ENCODE measurements around the gene EPHA8. TPM values are rescaled to one million over a fixed set of nuclear protein-coding genes. Genes with fewer than 3 reads are reported as not detected.

Gene EPHA8
- total and polyA plus RNA-seq, 9 of the 15 experiments (the other 6 are each of a cell fraction or from before 2014, with no cell fraction given): not detected

- TF ChIP-seq IRF1 (CRISPR knock-in tag; IDR thresholded peaks at IDR 0.05; ENCODE audit: borderline replicate concordance) (no peak), IRF2 (CRISPR knock-in tag; IDR thresholded peaks at IDR 0.05) (no peak), RNF2 (IDR thresholded peaks at IDR 0.05) (no peak), RCOR1 (IDR thresholded peaks at IDR 0.05; ENCODE audit: borderline replicate concordance in 1 of 2, low read depth in 2 of 2, low read length in 2 of 2) (0 out of 4 replicates have a peak, but pooled peaks of 1 of the 2 experiments have one; percentile 37), DEAF1 (CRISPR knock-in tag; IDR thresholded peaks at IDR 0.05) (peak; percentile 94), KLF13 (tag; IDR thresholded peaks at IDR 0.05; ENCODE audit: borderline replicate concordance, low read depth) (peak; percentile 100), ZNF639 (CRISPR knock-in tag; conservative IDR thresholded peaks at IDR 0.05 in 1 of 2, IDR thresholded peaks at IDR 0.05 in 1 of 2) (no peak), TAF15 (IDR thresholded peaks at IDR 0.05; ENCODE audit: low read depth, low read length) (no peak), CREM (IDR thresholded peaks at IDR 0.05; ENCODE audit: low read depth) (0 out of 2 replicates have a peak, but pooled peaks have one; percentile 8), FOXO4 (CRISPR knock-in tag; IDR thresholded peaks at IDR 0.05) (no peak), SP1 (CRISPR knock-in tag; IDR thresholded peaks at IDR 0.05) (peak; percentile 96), ZNF224 (CRISPR knock-in tag; IDR thresholded peaks at IDR 0.05) (no peak), SMC3 (conservative IDR thresholded peaks at IDR 0.05; ENCODE audit: insufficient read depth, low read depth, low read length) (peak; percentile 98), VEZF1 (CRISPR knock-in tag; IDR thresholded peaks at IDR 0.05) (peak; percentile 64), KLF16 (IDR thresholded peaks at IDR 0.05) (peak; percentile 55; the same call in 1 of the 2 replicates), EGR1 (conservative IDR thresholded peaks at IDR 0.05) (peak; percentile 36; the same call in 1 of the 2 replicates), PTTG1 (tag; IDR thresholded peaks at IDR 0.05; ENCODE audit: low read depth) (no peak), GATA2 (CRISPR knock-in tag; IDR thresholded peaks at IDR 0.05) (no peak)
Observed at GRCh38 chr1:22641906-22642636, 78.8 kb downstream of the EPHA8 start (continued).

Measured in K562 (cell line).